Endothelial cell of umbilical vein (primary cell): ENCODE measurements around the gene CTNNA2.

Experiments used
- CTCF ChIP-seq, 2 donors: IDR thresholded peaks; 1 replicate in 1 of 2; 2 replicates in 1 of 2; pipeline ENCODE4 v1.5.1; 2011; ENCODE audit warnings: low read length in 2 of 2, mild to moderate bottlenecking in 2 of 2, moderate library complexity in 2 of 2, control low read depth in 1 of 2, inconsistent platforms in 1 of 2, low read depth in 1 of 2; ENCODE audit not compliant: insufficient read depth in 1 of 2; ENCODE audit errors: extremely low read depth in 1 of 2
- EZH2 ChIP-seq: IDR thresholded peaks from 2 replicates; pipeline ENCODE4 v1.6.1; 2012; ENCODE audit warnings: borderline replicate concordance, low read depth, mild to moderate bottlenecking, moderate library complexity, low read length, inconsistent platforms; ENCODE audit not compliant: severe bottlenecking
- FOS ChIP-seq: IDR thresholded peaks from 2 replicates; pipeline ENCODE4 v1.6.1; 2011; ENCODE audit warnings: mild to moderate bottlenecking, low read length, moderate library complexity, borderline replicate concordance; ENCODE audit not compliant: insufficient read depth
- MAX ChIP-seq: IDR thresholded peaks from 2 replicates; pipeline ENCODE4 v1.6.1; 2011; ENCODE audit not compliant: insufficient read depth, insufficient read length
- MYC ChIP-seq: IDR thresholded peaks from one replicate; pipeline ENCODE4 v1.6.1; 2011; ENCODE audit warnings: mild to moderate bottlenecking, low read depth, low read length
- POLR2A ChIP-seq: IDR thresholded peaks from 2 replicates; pipeline ENCODE4 v1.6.1; 2012; ENCODE audit warnings: low read depth, mild to moderate bottlenecking, control low read depth, low read length

- TF ChIP-seq MYC: no peak
- TF ChIP-seq MAX: no peak
- TF ChIP-seq POLR2A: no peak
- no peak for TF ChIP-seq CTCF (IDR thresholded peaks at IDR 0.05; ENCODE audit: extremely low read depth in 1 of 2, insufficient read depth in 1 of 2, low read depth in 1 of 2, low read length in 2 of 2)
- TF ChIP-seq EZH2: no peak
- TF ChIP-seq FOS: no peak
Measured at GRCh38 chr2:80168037-80168436, 655.2 kb downstream of the CTNNA2 start.
